ENCODE data around the gene HLA-DRA. TPM values are rescaled to one million over a fixed set of nuclear protein-coding genes. Genes with fewer than 3 reads are reported as not detected.

Gene HLA-DRA
- 0.33 TPM in 1 of 2 replicates, not detected in the other for total RNA-seq (2014; rRNA removed; shearing (Covaris generic))

GRCh38 chr6:32439602-32440214, at the start of gene HLA-DRA:
Gene HLA-DRA, plus strand, starts transcription at chr6:32439887. Its CDS starts 64 bp downstream, at chr6:32439951.
- Histone ChIP-seq H3K27me3 (ENCODE audit: control insufficient read depth, insufficient read depth, low read length) (no peaks in the 10 kb centered on the region; the same call in 1 of the 2 replicates), H3K36me3 (replicated peaks; ENCODE audit: control insufficient read depth, insufficient read depth, low read length) (no peaks in the 10 kb centered on the region), H3K4me3 (ENCODE audit: insufficient read depth, low read depth, low read length) (no peak within 1 kb of the TSS)
- DNase-seq = peak; percentile 79

- H3K27me3 ChIP-seq (ENCODE audit: control insufficient read depth, insufficient read depth, low read length) = no peaks in the 10 kb centered on the region
- no peak overlapping the region for H3K4me3 ChIP-seq (ENCODE audit: insufficient read depth, low read depth, low read length)
- DNase-seq = no peak
- H3K36me3 ChIP-seq (replicated peaks; ENCODE audit: control insufficient read depth, insufficient read depth, low read length) = no peaks in the 10 kb centered on the region; the same call in 1 of the 2 replicates
Measured at GRCh38 chr6:32391505-32391904, 48.2 kb upstream of the HLA-DRA start.

- Histone ChIP-seq H3K27me3 (ENCODE audit: control insufficient read depth, insufficient read depth, low read length) (no peaks in the 10 kb centered on the region), H3K4me3 (ENCODE audit: insufficient read depth, low read depth, low read length) (no peak overlapping the region), H3K36me3 (replicated peaks; ENCODE audit: control insufficient read depth, insufficient read depth, low read length) (no peaks in the 10 kb centered on the region; the same call in 1 of the 2 replicates)
- DNase-seq = no peak
Measured at GRCh38 chr6:32393665-32394420, 45.8 kb upstream of the HLA-DRA start.

- DNase-seq = no peak
- Histone ChIP-seq H3K36me3 (replicated peaks; ENCODE audit: control insufficient read depth, insufficient read depth, low read length) (no peaks in the 10 kb centered on the region; the same call in 1 of the 2 replicates), H3K27me3 (ENCODE audit: control insufficient read depth, insufficient read depth, low read length) (no peaks in the 10 kb centered on the region), H3K4me3 (ENCODE audit: insufficient read depth, low read depth, low read length) (no peak overlapping the region)
Measured at GRCh38 chr6:32396028-32396427, 43.7 kb upstream of the HLA-DRA start.

GRCh38 chr6:32397252-32397920, 42.3 kb upstream of the HLA-DRA start:
- H3K4me3 ChIP-seq (ENCODE audit: insufficient read depth, low read depth, low read length) = no peak overlapping the region
- H3K36me3 ChIP-seq (replicated peaks; ENCODE audit: control insufficient read depth, insufficient read depth, low read length) = no peaks in the 10 kb centered on the region; the same call in 1 of the 2 replicates
- H3K27me3 ChIP-seq (ENCODE audit: control insufficient read depth, insufficient read depth, low read length) = no peaks in the 10 kb centered on the region
- no peak for DNase-seq

GRCh38 chr6:32401284-32401963, 38.3 kb upstream of the HLA-DRA start:
- peak; percentile 18 for DNase-seq
- Histone ChIP-seq H3K27me3 (ENCODE audit: control insufficient read depth, insufficient read depth, low read length) (no peaks in the 10 kb centered on the region; the same call in 1 of the 2 replicates), H3K4me3 (ENCODE audit: insufficient read depth, low read depth, low read length) (no peak overlapping the region), H3K36me3 (replicated peaks; ENCODE audit: control insufficient read depth, insufficient read depth, low read length) (no peaks in the 10 kb centered on the region)

- H3K36me3 ChIP-seq (replicated peaks; ENCODE audit: control insufficient read depth, insufficient read depth, low read length) = no peaks in the 10 kb centered on the region
- DNase-seq = peak; percentile 34
- H3K4me3 ChIP-seq (ENCODE audit: insufficient read depth, low read depth, low read length) = no peak overlapping the region
- no peaks in the 10 kb centered on the region; the same call in 1 of the 2 replicates for H3K27me3 ChIP-seq (ENCODE audit: control insufficient read depth, insufficient read depth, low read length)
Measured at GRCh38 chr6:32402812-32403211, 36.9 kb upstream of the HLA-DRA start.

- Histone ChIP-seq H3K27me3 (ENCODE audit: control insufficient read depth, insufficient read depth, low read length) (no peaks in the 10 kb centered on the region; the same call in 1 of the 2 replicates), H3K4me3 (ENCODE audit: insufficient read depth, low read depth, low read length) (no peak overlapping the region), H3K36me3 (replicated peaks; ENCODE audit: control insufficient read depth, insufficient read depth, low read length) (no peaks in the 10 kb centered on the region)
- DNase-seq = no peak
Measured at GRCh38 chr6:32405656-32406055, 34.0 kb upstream of the HLA-DRA start.

GRCh38 chr6:32406197-32406596, 33.5 kb upstream of the HLA-DRA start:
- Histone ChIP-seq H3K27me3 (ENCODE audit: control insufficient read depth, insufficient read depth, low read length) (no peaks in the 10 kb centered on the region; the same call in 1 of the 2 replicates), H3K4me3 (ENCODE audit: insufficient read depth, low read depth, low read length) (no peak overlapping the region), H3K36me3 (replicated peaks; ENCODE audit: control insufficient read depth, insufficient read depth, low read length) (no peaks in the 10 kb centered on the region)
- DNase-seq = no peak

GRCh38 chr6:32406857-32407256, 32.8 kb upstream of the HLA-DRA start, which contains the start of gene BTNL2:
Gene BTNL2, minus strand, starts transcription at chr6:32407181. Its CDS starts 58 bp downstream, at chr6:32407123.
- Histone ChIP-seq H3K4me3 (ENCODE audit: insufficient read depth, low read depth, low read length) (no peak within 1 kb of the TSS), H3K27me3 (ENCODE audit: control insufficient read depth, insufficient read depth, low read length) (no peaks in the 10 kb centered on the region; the same call in 1 of the 2 replicates), H3K36me3 (replicated peaks; ENCODE audit: control insufficient read depth, insufficient read depth, low read length) (no peaks in the 10 kb centered on the region)
- no peak for DNase-seq

- Histone ChIP-seq H3K4me3 (ENCODE audit: insufficient read depth, low read depth, low read length) (no peak overlapping the region), H3K27me3 (ENCODE audit: control insufficient read depth, insufficient read depth, low read length) (peaks cover 8% of the 10 kb centered on the region), H3K36me3 (replicated peaks; ENCODE audit: control insufficient read depth, insufficient read depth, low read length) (no peaks in the 10 kb centered on the region)
- no peak for DNase-seq
Measured at GRCh38 chr6:32410906-32411305, 28.8 kb upstream of the HLA-DRA start.

- Histone ChIP-seq H3K36me3 (replicated peaks; ENCODE audit: control insufficient read depth, insufficient read depth, low read length) (no peaks in the 10 kb centered on the region), H3K27me3 (ENCODE audit: control insufficient read depth, insufficient read depth, low read length) (peaks cover 8% of the 10 kb centered on the region), H3K4me3 (ENCODE audit: insufficient read depth, low read depth, low read length) (no peak overlapping the region)
- no peak for DNase-seq
Measured at GRCh38 chr6:32411566-32412327, 27.9 kb upstream of the HLA-DRA start.

- H3K4me3 ChIP-seq (ENCODE audit: insufficient read depth, low read depth, low read length) = no peak overlapping the region
- H3K36me3 ChIP-seq (replicated peaks; ENCODE audit: control insufficient read depth, insufficient read depth, low read length) = no peaks in the 10 kb centered on the region
- peaks cover 8% of the 10 kb centered on the region for H3K27me3 ChIP-seq (ENCODE audit: control insufficient read depth, insufficient read depth, low read length)
- DNase-seq = peak; percentile 74
Measured at GRCh38 chr6:32413427-32414047, 26.1 kb upstream of the HLA-DRA start.
